GM18870 (cell line): Measurements from ENCODE around the gene GRK4.

Experiments
- ATAC-seq: cut with Tn5 transposase; IDR thresholded peaks from one replicate; pipeline ENCODE4 v1.9.1; 2021; ENCODE audit warnings: moderate library complexity; ENCODE audit not compliant: unreplicated experiment

GRK4 gene

GRCh38 chr4:3010998-3011397 is 47.6 kb downstream of the GRK4 start:
- no peak for ATAC-seq

GRCh38 chr4:3011456-3012220 is 48.3 kb downstream of the GRK4 start:
- ATAC-seq = no peak

GRCh38 chr4:3013323-3013722 is 50.0 kb downstream of the GRK4 start:
- no peak for ATAC-seq

DNA sequence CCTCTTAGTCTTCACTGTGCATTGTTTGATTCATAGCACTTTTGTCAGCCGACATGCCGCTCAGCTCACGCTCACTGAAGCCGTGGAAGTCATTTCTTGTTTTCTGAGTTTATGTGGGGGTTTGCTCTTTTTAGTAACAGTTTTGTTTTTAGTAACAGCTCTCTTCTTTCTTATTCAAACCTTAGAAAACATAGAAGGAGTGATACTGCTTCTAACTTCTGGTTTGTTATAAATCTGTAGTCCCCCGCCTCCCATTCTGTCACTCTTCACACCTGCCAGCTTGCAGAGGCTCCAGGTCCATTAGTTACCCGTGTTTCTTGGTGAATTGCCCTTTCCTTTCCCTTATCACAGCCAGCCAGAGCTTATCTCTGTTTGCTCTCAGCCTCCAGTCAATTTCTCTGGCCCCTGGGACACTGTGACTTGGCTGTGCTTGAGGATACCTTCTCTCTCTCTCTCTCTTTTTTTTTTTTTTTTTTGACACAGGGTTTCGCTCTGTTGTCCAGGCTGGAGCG is 50.5 kb downstream of the GRK4 start:
- ATAC-seq = no peak

DNA sequence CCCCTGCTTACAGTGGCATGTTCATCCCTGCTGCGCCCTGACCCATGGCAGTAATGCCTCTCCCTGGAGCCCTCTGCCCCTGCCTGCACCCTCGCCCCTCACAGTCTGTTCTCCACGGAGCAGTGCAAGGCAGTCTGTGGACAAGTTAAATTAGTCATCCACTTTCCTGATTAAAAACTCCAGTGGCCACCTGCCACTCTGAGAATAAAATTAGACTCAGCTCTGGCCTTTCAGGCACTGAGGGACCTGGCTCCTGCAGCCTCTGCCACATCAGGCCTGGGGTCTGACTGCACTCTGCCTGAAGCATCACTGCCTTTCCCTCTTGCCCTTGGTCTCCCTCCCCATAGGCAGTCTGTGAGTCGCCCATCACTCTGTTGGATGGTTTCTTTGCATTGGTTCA is 53.6 kb downstream of the GRK4 start:
- no peak for ATAC-seq

- ATAC-seq = no peak
Measured at GRCh38 chr4:3017504-3017903, 54.1 kb downstream of the GRK4 start.

- ATAC-seq = no peak
Measured at GRCh38 chr4:3019145-3019846, 55.9 kb downstream of the GRK4 start.

DNA sequence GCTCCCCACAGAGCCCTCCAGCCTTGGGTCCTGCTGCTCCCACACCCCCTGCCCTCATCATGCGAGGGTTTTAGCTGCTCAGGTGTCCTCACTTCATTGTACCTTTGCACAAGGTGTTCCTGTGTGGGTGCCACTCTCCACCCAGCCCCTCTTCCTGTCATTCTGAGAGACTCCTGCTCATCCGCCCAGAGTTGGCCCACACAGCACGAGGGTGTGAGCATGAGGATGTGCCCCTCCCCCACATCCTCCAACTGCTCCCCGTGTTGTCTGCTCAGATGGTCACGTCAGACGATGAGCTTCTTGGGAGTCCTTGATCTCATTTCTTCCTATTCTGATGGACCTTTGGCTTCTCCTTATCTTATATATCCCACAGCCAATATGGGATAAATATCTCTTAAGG is 57.8 kb downstream of the GRK4 start:
- no peak for ATAC-seq

DNA sequence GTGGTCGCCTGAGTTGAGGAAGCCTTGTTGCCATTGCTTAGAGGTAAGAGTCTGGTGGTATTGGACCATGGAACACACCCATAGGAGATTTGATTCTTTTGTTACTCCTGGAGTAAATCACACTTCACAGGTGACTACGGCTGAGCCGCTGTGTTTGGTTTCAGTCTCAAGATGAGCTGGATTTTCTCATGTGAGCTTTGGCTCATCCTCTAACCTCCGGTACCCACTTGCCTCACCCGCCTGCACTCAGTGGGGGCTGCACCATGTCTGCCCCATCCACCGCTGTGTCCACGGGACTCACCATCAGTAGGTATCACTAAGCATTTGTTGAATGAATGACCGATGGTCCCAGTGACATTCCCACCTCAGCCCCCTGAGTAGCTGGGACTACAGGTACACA is 58.3 kb downstream of the GRK4 start:
- ATAC-seq = no peak

GRCh38 chr4:3022112-3022511 is 58.7 kb downstream of the GRK4 start:
- no peak for ATAC-seq

DNA sequence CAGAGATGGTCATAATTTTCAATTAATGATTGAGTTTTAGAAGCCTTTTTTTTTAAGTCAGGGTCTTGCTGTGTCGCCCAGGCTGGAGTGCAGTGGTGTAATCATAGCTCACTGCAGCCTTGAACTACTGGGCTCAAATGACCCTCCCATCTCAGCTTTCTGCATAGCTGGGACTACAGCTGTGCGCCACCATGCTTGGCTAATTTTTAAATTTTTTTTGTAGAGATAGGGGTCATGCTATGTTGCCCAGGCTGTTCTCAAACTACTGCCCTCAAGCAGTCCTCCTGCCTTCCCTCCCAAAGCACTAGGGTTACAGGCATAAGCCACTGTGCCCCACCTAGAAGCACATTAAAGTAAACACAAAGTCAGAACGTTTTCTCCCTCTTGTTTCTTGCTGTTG is 59.3 kb downstream of the GRK4 start:
- no peak for ATAC-seq

DNA sequence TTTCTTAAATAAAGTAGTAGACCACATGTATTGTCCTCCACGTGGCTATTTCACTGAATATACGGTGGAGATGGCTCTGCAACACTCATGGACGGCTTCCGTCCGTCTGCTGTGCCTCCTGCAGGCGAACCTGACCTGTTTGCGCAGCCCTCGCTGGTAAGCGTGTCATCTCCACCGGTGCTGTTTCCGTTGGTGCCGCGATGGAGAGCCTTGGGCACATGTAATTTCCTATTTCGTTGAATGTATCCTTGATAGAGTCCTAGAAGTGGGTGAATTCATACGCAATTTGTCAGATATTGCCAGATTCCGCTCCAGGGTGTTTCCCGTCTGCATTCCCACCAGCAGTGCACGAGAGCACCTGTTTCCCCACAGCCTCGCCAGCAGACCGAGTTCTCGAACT is 62.5 kb downstream of the GRK4 start:
- ATAC-seq = no peak

DNA sequence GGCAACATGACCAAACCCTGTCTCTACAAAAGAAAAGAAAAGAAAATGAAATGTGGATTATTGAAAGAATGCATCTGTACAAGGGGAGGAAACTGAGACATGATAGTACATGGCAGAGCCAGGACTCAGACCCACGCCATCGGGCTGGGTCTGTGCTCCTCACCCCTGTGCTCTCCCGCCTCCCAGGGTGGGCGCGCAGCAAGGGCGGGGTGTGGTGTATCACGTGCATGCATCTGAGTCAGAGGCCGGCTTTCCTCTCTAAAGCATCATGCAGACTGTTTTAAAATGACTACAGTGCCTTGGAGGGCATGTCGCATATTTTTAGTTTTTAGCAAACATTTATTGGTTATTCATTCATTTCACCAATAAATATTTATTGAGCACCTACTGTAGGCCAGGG is 63.2 kb downstream of the GRK4 start:
- no peak for ATAC-seq

GRCh38 chr4:3029464-3029863 is 66.1 kb downstream of the GRK4 start:
- no peak for ATAC-seq

DNA sequence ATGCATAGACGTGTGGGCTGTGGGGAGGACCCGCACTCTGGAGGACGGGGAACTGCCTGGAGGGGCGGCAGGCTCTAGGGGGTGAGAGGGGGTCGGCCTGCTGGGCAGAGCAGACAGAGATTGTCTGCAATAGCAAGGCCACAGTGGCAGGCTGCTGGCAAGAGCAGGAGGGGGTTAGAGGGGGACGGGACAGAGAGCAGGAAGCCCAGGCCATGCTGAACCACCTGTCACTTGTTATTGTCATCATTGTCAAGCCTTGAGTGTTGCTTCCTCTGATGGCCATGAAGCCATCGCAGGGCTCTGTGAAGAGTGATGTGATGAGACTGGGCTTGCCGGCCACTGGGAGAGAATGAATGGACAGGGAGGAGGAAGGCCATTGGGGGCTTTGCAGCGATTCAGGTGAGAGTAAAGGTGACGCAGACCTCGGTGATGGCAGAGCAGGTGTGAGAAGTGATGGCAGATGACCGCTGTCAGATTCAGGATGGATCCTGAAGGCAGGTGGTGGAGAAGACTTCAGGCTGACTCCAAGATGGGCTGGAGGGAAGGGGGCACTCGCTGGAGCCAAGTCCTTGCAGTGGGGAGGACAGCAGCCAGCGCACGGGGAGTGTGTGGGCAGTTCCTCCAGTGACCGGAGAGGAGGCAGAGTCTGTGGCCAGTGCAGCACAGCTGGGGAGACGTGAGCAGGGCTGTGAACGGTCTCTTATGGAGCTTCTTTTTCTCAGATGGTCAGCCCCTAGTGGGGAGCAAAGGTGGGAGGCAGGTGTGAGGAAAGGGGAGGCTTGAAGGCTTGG is 67.4 kb downstream of the GRK4 start:
- ATAC-seq = no peak

GRCh38 chr4:3031357-3032082 is 68.1 kb downstream of the GRK4 start:
- ATAC-seq = no peak

DNA sequence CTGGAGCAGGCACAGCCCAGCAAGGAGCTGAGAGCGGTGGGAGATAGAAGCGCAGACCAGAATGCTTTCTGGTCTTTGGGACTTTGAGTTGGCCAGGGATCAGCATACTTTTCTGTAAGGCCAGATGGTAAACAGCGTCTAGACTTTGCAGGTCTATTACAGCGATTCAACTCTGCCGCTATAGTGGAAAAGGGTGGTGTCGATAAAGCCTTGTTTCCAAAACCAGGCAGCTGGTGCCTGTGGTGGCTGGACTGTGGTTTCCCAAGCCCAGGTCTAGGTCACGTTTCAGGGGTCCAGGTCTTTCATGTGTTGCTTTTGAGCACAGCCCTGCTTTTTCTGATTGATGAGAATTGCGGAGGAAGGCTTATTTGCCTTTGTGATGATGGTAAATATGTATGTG is 70.9 kb downstream of the GRK4 start:
- no peak for ATAC-seq

- ATAC-seq = no peak
Measured at GRCh38 chr4:3035249-3035648, 71.9 kb downstream of the GRK4 start.

- ATAC-seq = no peak
Measured at GRCh38 chr4:3035674-3036073, 72.3 kb downstream of the GRK4 start.

- ATAC-seq = no peak
Measured at GRCh38 chr4:3036131-3036952, 73.0 kb downstream of the GRK4 start.
